HG03354 (cell line): Measurements from ENCODE around the gene CCDC171.
"Not testable (repeated sequence)": the region's sequence is repeated elsewhere in the genome, so short reads cannot be mapped to it uniquely, and the experiment has no call there.

Source experiments
- ATAC-seq: cut with Tn5 transposase; IDR thresholded peaks from one replicate; pipeline ENCODE4 v1.9.1; 2021; ENCODE audit warnings: mild to moderate bottlenecking; ENCODE audit not compliant: unreplicated experiment, poor library complexity, severe bottlenecking

CCDC171 gene

DNA sequence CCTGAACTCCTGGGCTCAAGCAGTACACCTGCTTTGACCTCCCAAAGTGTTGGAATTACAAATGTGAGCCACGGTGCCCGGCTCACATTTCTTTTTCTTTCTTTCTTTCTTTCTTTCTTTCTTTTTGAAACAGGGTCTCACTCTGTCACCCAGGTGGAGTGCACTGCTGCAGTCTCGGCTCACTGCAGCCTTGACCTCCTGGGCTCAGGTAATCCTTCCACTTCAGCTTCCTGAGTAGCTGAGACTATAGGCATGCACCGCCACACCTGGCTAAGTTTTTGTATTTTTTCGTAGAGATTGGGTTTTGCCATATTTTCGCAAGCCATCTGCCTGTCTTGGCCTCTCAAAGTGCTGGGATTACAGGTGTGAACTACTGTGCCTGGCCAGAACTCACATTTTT lies 183.7 kb downstream of the CCDC171 start:
- ATAC-seq = no peak

DNA sequence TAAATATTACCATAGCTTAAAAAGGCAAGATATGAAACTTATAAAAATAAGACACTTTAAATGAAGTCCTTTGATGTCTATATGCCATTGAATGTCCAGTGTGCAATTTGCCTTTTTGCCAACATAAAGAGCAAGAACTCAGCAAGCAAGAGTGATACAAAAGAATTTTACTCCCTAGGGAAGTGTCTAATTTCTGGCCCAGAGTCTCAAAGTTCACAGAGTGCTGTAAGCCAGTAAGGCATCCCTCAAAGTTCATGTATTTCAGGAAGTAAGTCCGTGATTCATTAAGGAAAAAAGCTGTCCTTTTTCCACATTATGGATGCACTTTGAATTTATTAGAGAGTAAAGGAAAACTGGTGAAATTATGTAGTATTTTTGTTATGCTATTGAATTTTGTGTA lies 185.2 kb downstream of the CCDC171 start:
- no peak for ATAC-seq

DNA sequence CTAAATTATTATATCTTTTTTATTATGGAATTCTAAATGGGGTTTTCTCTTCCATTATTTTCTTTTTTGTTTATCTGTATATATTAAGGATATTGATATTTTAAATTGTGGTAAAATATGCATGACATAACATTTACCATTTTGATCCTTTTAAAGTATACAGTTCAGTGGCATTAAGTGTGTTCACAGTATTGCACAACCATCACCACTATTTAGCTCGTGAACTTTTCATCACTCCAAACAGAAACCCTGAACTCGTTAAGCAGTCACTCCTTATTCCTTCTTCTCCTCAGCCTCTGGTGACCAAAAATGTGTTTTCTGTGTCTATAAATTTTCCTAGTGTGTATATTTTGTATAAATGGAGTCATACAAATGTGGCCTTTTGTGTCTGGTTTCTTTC lies 188.2 kb downstream of the CCDC171 start:
- no peak for ATAC-seq

DNA sequence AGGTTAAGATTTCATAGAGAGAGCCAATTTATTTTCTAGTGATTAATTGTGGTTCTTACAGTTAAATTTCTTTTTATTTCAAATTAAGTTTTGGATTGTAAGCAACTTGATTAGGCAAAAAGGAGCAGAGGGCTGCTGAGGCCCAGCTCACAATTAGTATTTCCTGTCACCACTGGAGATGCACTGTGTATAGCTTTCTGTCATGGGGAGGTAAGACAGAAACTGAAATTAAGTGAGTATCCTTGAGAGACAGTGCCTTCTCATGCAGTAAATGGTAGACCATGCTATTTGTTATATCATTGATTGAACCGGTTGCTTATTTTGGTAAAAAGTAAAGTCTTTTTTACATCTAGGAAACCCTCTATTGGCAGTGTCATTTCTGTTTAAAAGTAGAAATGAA lies 190.7 kb downstream of the CCDC171 start:
- ATAC-seq = peak; percentile 94

DNA sequence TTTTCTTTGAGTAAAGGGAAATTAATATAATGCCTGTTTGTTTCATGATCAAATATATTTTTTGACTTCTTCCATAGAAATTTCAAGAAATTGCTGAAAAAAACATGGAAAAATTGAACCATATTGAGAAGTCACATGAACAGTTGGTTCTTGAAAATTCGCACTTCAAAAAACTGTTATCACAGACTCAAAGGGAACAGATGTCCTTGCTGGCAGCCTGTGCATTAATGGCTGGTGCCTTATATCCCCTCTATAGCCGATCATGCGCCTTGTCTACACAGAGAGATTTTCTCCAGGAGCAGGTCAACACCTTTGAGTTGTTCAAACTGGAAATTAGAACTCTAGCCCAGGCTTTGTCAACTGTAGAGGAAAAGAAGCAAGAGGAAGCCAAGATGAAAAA lies 191.4 kb downstream of the CCDC171 start:
- ATAC-seq = no peak

DNA sequence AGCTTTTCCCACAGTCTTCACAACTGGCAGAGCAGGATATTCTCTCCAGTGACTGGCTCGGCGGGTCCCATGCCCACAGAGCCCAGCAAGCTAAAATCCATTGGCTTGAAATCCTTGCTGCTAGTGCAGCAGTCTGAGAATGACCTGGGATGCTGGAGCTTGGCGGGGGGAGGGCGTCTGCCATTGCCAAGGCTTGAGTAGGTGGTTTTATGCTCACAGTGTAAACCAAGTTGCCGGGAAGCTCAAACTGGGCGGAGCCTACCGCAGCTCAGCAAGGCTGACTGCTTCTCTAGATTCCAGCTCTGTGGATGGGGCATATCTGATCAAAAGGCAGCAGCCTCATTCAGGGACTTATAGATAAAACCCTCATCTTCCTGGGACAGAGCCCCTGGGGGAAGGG lies 194.1 kb downstream of the CCDC171 start:
- no peak for ATAC-seq

DNA sequence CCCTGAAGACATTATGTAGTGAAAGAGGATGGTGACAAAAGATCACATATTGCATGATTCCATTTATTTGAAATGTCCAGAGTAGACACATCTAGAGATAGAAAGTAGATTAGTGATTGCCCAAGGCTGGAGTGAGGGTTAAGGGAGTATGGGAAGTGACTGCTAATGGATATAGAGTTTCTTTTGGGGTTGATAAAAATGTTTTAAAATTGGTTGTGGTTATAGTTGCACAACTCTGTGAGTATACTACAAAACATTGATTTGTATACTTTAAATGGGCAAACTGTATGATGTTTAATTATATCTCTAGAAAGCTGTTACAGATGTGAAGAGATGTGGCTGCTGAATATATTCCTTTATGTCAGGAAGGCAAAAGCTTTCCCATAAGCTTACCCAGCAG lies 202.8 kb downstream of the CCDC171 start:
- ATAC-seq = no peak

DNA sequence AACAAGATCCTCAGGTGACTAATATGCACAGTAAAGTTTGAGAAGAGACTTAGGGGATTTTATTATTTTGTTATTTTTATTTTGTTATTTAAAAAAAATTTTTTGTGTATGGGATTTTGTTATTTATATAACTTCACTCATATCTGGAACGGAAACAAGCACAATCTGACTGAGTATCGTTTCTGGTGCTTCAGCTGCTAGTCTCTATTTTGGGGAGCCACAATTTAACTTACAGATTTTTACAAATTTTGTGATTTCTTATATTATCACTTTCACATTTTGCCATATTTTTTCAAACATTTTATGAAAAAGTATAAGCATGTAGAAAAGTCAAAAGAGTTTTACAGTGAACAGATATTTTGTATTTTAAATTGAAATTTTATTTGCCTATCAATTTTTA lies 208.7 kb downstream of the CCDC171 start:
- no peak for ATAC-seq

DNA sequence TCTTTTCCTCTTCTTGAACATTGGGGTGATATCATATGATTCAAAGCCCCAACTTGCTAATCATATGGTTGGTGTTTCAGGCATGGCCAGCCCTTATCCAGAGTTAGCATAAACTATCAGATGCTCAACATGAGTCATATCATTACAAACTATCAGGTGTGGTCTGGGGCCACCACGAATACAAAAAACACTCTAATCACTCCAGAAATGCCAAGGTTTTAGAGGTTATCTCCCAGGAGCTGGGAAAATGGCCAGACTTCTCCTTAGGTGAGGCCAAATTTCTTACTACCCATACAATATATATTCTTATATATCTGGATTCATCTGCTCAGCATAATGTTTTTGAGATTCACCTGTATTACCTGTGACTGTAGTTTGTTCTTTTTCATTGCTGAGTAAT lies 210.5 kb downstream of the CCDC171 start:
- ATAC-seq = no peak

DNA sequence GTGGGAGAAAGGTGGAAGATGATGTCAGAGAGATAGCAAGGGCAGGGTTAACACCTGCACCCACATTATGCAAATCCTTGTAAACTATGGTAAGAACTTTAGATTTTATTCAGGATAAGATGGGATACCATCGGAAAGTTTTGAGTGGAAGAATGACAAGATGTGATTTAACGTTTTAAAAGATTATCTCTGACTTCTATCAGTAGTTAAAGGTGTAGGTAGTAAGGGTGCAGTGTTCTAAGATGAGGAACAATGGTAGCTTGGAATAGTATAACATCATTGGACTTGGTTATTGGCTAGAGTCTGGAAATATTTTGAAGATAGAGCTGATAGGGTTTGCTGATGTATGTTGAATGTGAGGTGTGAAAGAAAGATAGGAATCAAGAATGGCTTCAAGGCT lies 211.3 kb downstream of the CCDC171 start:
- no peak for ATAC-seq

DNA sequence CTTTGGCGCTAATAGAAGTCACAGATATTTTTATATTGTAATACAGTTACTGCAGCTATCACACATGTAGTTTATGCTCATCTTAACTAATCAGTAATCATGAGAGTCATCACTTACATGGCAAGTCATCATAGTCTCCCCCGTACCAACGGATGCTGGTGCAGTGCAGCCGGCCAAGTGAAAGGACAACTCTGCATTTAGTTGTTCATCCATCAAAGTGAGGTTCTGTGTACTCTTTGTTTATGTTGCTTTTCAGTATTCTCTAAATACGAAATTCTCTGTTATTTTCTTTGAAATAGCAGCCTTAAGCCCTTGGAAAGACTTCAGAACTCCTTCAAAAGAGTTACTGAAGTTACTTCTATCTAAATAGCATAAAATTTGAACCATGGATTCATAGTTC lies 216.7 kb downstream of the CCDC171 start:
- no peak for ATAC-seq

DNA sequence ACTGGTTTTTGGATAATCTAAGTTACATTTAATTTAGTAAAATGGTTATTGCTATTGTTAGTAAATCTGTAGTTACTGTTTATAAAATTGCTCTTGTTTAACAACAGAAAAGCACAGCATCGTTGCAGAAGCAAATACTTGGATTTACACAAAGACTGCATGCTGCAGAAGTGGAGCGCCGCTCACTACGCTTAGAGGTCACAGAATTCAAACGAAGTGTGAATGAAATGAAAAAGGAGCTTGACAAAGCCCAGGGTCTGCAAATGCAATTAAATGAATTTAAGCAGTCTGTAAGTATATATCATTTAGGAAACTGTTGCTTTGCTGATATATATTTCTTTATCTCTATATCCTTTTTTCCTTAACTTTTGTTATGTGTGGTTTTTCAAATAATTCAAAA lies 226.0 kb downstream of the CCDC171 start:
- ATAC-seq = no peak

DNA sequence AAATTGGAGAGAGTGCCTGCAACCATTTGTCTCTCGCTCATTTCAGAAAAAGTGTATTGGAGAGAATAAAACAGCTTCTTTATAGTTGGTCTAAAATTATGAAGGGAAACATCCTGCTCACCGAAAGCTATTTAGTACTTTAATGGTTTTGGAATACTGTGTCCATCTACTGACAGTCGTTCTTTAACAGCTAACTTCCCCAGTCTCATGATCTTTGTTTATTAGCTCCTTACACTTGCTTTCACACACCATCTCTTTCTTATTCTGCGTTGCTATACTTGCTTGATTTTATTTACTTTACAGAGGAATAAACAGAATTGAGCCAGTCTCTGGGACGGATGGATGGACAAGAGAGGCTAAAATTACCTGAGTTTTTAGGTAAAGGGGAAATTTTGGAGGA lies 229.3 kb downstream of the CCDC171 start:
- no peak for ATAC-seq

DNA sequence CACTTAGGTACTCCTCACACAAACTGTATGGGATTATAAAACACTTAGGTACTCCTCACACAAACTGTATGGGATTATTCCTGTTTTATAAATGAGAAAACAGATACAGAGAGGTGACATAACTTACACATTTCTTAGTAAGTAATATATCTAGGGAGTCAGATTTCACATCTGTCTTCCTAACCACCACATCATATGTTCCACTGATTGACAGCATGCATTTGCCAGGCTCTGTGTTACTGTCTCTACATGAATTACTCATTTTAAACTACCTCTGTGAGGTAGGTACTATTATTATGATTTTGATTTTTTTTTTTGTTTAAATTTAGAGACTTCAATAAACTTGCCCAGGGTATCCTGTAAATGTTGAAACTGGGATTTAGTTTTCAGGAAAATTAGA lies 232.7 kb downstream of the CCDC171 start:
- ATAC-seq = no peak

DNA sequence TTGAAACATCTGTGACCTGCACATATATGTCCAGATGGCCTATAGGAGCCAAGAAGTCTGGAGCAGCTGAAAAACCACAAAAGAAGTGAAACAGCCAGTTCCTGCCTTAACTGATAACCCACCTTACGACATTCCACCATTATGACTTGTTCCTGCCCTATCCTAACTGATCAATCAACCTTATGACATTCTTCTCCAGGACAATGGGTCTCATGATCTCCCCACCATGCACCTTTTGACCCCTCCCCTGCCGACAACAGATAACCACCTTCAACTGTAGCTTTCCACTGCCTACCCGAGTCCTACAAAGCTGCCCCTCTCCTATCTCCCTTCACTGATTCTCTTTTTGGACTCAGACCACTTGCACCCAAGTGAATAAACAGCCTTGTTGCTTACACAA lies 233.8 kb downstream of the CCDC171 start:
- ATAC-seq = no peak

DNA sequence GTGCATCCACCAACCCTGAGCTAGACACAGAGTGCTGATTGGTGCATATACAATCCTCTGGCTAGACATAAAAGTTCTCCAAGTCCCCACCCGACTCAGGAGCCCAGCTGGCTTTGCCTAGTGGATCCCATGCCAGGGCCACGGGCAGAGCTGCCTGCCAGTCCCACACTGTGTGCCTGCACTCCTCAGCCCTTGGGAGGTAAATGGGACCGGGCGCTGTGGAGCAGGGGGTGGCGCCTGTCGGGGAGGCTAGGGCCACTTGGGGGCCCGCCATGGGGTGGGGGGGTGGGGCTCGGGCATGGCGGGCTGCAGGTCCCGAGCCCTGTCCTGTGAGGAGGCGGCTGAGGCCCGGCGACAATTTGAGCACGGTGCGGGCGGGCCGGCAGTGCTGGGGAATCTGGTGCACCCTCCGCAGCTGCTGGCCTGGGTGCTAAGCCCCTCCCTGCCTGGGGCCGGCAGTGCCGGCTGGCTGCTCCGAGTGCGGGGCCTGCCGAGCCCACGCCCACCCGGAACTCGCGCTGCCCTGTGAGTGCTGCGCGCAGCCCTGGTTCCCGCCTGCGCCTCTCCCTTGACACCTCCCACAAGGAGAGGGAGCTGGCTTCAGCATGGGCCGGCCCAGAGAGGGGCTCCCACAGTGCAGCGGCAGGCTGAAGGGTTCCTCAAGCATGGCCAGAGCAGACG lies 257.5 kb downstream of the CCDC171 start:
- not testable (repeated sequence) for ATAC-seq

DNA sequence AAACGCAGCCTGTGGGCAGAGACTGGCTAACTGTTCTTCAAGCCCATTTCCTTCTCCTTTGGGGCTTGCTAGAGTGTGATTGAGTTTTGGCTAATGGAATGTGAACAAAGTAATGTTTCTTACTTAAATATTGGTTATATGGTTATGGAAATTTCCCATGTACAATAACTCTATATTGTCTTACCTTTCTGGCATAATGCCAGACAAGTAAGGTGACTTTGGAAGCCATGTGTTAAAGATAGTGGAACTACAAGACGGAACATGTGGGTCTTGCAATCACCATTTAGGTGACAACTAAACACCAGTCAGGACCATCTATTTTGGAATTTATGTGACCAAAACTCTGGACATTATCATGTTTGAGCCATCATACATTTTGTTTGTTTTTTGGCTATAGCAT lies 260.2 kb downstream of the CCDC171 start:
- no peak for ATAC-seq

DNA sequence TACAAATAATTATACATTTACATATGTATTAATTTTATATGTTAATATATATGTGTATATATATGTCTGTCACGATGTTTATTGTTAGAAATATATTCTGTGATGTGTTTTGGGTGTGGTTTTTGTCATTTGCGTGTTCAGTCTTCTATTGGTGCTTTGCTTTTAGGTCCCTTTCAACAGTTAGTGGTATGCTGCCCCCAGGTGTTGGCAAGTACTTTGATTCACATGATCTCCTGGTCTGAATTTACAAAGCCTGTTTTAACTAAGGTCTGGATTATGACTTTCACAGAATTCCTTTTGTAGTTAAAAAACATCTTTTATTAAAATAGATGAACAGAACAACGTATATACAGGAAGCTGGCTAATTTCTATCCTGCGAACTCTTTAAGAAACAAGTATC lies 271.5 kb downstream of the CCDC171 start:
- ATAC-seq = no peak

DNA sequence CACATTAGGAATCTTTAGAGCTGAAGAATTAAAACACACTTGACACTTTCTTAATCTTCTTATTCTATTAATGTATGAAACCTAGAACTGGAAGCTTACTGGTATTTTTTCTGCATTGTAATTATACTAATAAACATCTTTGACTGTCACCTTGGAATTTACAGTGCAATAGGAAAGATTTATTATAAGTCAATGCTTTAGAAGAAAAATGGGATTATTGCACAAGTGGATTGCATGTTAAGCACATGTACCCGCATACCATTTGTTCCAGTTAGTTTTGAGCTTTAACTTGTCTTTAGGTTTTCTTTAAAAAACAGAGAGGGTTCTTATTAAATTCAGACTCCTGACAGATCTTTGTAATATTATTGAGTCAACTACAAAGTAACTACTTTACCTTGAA lies 278.5 kb downstream of the CCDC171 start:
- no peak for ATAC-seq

DNA sequence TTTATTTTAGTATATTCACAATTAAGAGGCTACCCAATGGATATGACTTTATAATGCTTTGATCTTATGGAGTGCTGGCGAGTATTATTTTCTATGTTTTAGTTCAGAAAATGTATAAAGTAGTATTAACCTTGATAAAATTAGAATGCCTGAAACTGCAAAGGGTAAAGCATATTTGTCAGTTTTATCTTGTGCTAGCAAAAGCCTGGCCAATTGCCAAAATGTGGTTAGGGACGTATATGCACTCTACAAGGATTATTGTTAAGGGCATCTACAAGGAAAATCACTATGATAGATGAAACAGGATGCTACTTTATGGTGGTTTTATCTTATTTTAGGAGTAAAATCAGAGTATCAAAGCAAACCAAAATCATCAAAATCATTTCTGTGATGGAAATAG lies 281.7 kb downstream of the CCDC171 start:
- ATAC-seq = no peak

DNA sequence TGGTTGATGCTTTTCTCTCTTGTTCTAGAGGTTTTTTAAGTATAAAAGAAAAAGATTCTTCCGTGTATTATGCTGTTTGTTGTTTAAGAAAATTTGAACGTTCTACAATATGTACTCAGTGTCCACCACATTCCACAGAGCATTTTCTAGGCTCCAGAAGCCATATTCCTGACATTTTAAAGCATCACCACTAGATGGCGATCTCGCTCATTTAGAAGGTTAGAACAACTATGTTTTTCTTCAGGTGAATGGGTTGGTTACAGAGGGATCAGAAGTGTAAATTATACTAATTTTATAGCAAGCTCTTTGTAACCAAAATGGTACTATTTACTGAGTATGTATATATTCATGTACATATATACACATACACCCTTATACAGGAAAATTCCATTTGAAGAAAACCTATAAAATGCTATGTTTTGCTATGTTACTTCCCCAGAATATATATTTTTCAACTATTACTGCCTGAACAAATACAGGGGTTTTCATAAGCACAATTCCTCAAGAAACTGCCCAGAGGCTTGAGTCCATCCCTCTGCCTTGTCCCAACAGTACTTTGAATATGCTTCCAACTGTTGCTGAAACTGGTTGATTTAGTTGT lies 284.3 kb downstream of the CCDC171 start:
- peak; percentile 91 for ATAC-seq

DNA sequence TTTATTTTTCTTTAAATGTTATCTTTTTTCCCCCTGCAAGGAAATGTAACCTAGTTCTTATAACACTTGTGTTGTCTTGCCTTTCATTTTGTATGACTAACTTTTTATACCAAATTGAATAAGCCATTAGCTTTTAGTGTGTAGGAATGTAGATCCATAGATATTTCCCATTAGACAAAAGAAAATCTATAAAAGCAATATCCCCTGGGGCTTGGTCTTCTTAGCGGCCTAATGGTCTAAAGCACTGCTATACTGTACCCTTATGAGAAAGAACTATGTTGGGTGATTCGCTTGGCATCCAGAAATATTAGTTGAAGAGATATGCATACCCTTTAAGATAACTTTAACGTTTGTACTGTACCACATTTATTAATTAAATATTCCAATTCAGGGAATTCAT lies 289.2 kb downstream of the CCDC171 start:
- ATAC-seq = no peak
